ENCODE data around the gene ICA1. TPM values are rescaled to one million over a fixed set of nuclear protein-coding genes. Genes with fewer than 3 reads are reported as not detected.

Gene ICA1
- total RNA-seq, 1 experiment from 2014 or later = 31.5 TPM

GRCh38 chr7:8162181-8162580 is 99.8 kb downstream of the ICA1 start:
- H3K36me3 Mint-ChIP-seq (ENCODE audit: insufficient read depth, unreplicated experiment) = peaks cover 9% of the 10 kb centered on the region
- no peak for DNase-seq (ENCODE audit: unreplicated experiment)
- H3K9me3 Mint-ChIP-seq (ENCODE audit: unreplicated experiment) = no peaks in the 10 kb centered on the region
- no peaks in the 10 kb centered on the region for H3K4me1 Mint-ChIP-seq (ENCODE audit: insufficient read depth, unreplicated experiment)
- no TSS peak for BruUV-seq (replicated peaks)
- ChIA-PET CTCF (interaction anchor here (1.1 kb wide), 1 partner anchor 9 kb away, joined by 3 read pairs; no protein-coding TSS in a partner anchor), POLR2A (interaction anchor here (0.5 to 1.0 kb wide), 2 partner anchors 12 to 19 kb away, joined by 3 read pairs; no protein-coding TSS in a partner anchor)
- H3K4me3 Mint-ChIP-seq (ENCODE audit: unreplicated experiment) = no peak overlapping the region
- H3K27ac Mint-ChIP-seq (ENCODE audit: low read depth, unreplicated experiment) = no peak overlapping the region
- H3K27me3 Mint-ChIP-seq (ENCODE audit: insufficient read depth, unreplicated experiment) = no peaks in the 10 kb centered on the region
- intact Hi-C loops (cut with micrococcal nuclease) = no loop called here
- no peak for TF ChIP-seq CTCF (IDR thresholded peaks at IDR 0.05; ENCODE audit: unreplicated experiment)

- Mint-ChIP-seq H3K27ac (ENCODE audit: low read depth, unreplicated experiment) (no peak overlapping the region), H3K9me3 (ENCODE audit: unreplicated experiment) (no peaks in the 10 kb centered on the region), H3K4me1 (ENCODE audit: insufficient read depth, unreplicated experiment) (no peaks in the 10 kb centered on the region), H3K27me3 (ENCODE audit: insufficient read depth, unreplicated experiment) (no peaks in the 10 kb centered on the region), H3K36me3 (ENCODE audit: insufficient read depth, unreplicated experiment) (peaks cover 10% of the 10 kb centered on the region), H3K4me3 (ENCODE audit: unreplicated experiment) (no peak overlapping the region)
- TF ChIP-seq CTCF (IDR thresholded peaks at IDR 0.05; ENCODE audit: unreplicated experiment) = no peak
- DNase-seq (ENCODE audit: unreplicated experiment) = no peak
- ChIA-PET CTCF (interaction anchor here (0.6 to 1.1 kb wide), 4 partner anchors 9 to 135 kb away, joined by 3 read pairs; no protein-coding TSS in a partner anchor), POLR2A (interaction anchor here (0.5 to 1.0 kb wide), 2 partner anchors 13 to 18 kb away, joined by 3 read pairs; no protein-coding TSS in a partner anchor)
- BruUV-seq (replicated peaks) = no TSS peak
- intact Hi-C loops (cut with micrococcal nuclease) = no loop called here
These were observed 100.6 kb downstream of the ICA1 start for GRCh38 chr7:8161364-8161828.

GRCh38 chr7:8160779-8161345 is 101.1 kb downstream of the ICA1 start:
- intact Hi-C loops (cut with micrococcal nuclease) = no loop called here
- no peak for TF ChIP-seq CTCF (IDR thresholded peaks at IDR 0.05; ENCODE audit: unreplicated experiment)
- no peak overlapping the region for H3K4me3 Mint-ChIP-seq (ENCODE audit: unreplicated experiment)

GRCh38 chr7:8160250-8160649 is 101.7 kb downstream of the ICA1 start:
- Mint-ChIP-seq H3K27ac (ENCODE audit: low read depth, unreplicated experiment) (no peak overlapping the region), H3K4me3 (ENCODE audit: unreplicated experiment) (no peak overlapping the region), H3K27me3 (ENCODE audit: insufficient read depth, unreplicated experiment) (no peaks in the 10 kb centered on the region), H3K4me1 (ENCODE audit: insufficient read depth, unreplicated experiment) (no peaks in the 10 kb centered on the region), H3K9me3 (ENCODE audit: unreplicated experiment) (no peaks in the 10 kb centered on the region), H3K36me3 (ENCODE audit: insufficient read depth, unreplicated experiment) (peaks cover 10% of the 10 kb centered on the region)
- DNase-seq (ENCODE audit: unreplicated experiment) = no peak
- intact Hi-C loops (cut with micrococcal nuclease) = no loop called here
- TF ChIP-seq CTCF (IDR thresholded peaks at IDR 0.05; ENCODE audit: unreplicated experiment) = no peak
- ChIA-PET CTCF (interaction anchor here (0.6 kb wide), 1 partner anchor 1709 kb away, joined by 3 read pairs; no protein-coding TSS in a partner anchor), POLR2A (no interaction called here)
- no TSS peak for BruUV-seq (replicated peaks)

More at GRCh38 chr7:8160779-8161345, 101.1 kb downstream of the ICA1 start:
- ChIA-PET CTCF (interaction anchor here (1.0 kb wide), 1 partner anchor 10 kb away, joined by 3 read pairs; no protein-coding TSS in a partner anchor), POLR2A (interaction anchor here (1.0 kb wide), 1 partner anchor 14 kb away, joined by 3 read pairs; no protein-coding TSS in a partner anchor)
- no TSS peak for BruUV-seq (replicated peaks)
- no peaks in the 10 kb centered on the region for H3K9me3 Mint-ChIP-seq (ENCODE audit: unreplicated experiment)
- no peaks in the 10 kb centered on the region for H3K27me3 Mint-ChIP-seq (ENCODE audit: insufficient read depth, unreplicated experiment)
- H3K4me1 Mint-ChIP-seq (ENCODE audit: insufficient read depth, unreplicated experiment) = no peaks in the 10 kb centered on the region
- no peak for DNase-seq (ENCODE audit: unreplicated experiment)
- peaks cover 10% of the 10 kb centered on the region for H3K36me3 Mint-ChIP-seq (ENCODE audit: insufficient read depth, unreplicated experiment)
- H3K27ac Mint-ChIP-seq (ENCODE audit: low read depth, unreplicated experiment) = no peak overlapping the region

All from MCF 10A (cell line).